ENCODE results near the gene ZNF81.

Gene ZNF81

DNA sequence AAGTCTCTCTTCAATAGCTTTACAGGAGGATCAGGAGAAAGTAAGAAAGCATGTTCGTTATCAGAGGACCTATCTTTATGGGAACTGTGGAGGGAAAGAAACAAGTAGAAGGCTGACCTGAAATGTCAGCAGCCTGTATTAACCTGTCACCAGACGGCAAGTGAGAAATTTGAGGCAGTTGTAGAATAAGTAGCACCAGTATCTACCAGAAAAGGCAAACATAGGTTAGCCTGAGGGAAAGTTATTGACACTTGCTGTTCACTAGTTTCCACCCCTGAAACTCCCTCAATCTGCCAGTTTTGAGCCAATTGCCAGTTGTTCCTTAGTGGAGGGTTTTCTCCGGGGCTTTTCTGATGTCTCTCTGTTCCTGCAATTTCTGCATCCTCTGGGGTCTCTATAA, 36.4 kb downstream of the ZNF81 start:
- no peak for TF ChIP-seq CTCF (IDR thresholded peaks at IDR 0.05; ENCODE audit: extremely low read depth, missing control alignments)
- DNase-seq (ENCODE audit: low spot score): no peak

DNA sequence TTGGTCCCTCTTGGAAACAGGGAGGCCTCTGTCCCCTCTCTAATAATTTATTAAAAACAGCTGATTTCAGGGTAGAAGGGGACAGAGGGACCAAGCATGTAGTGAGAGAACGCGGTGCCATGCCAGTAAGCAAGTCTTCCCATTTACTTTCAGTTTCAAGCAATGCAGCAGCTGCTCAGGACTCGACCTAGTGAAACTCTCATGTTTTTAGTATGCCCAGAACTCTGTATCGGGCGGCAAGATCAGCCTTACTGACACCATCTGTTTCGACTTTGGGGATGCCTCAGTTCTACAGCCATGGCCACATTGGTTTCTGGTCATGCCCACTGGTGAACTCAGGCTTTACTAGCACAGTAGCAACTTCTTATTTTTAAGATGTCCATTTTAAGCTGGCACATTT, 40.6 kb downstream of the ZNF81 start:
- DNase-seq (ENCODE audit: low spot score): no peak
- TF ChIP-seq CTCF (IDR thresholded peaks at IDR 0.05; ENCODE audit: extremely low read depth, missing control alignments): no peak

DNA sequence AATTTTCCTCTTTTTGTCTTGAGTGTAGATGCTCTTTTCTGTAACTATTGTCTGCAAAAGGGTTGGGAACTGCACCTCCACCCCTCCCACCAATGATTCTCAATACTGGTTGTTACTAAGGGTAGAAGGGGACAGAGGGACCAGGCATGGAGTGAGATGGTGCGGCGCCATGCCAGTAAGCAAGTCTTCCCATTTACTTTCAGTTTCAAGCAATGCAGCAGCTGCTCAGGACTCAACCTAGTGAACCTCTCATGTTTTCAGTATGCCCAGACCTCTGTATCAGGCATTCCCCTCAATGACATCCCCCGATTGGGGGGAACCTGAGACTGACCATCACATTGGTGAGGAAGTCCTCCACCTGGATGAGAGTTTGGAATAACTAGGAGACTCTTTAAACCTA, 41.5 kb downstream of the ZNF81 start:
- no peak for TF ChIP-seq CTCF (IDR thresholded peaks at IDR 0.05; ENCODE audit: extremely low read depth, missing control alignments)
- no peak for DNase-seq (ENCODE audit: low spot score)

GRCh38 chrX:47879463-47879862, 42.8 kb downstream of the ZNF81 start:
- no peak for TF ChIP-seq CTCF (IDR thresholded peaks at IDR 0.05; ENCODE audit: extremely low read depth, missing control alignments)
- DNase-seq (ENCODE audit: low spot score): no peak

GRCh38 chrX:47880927-47881326, 44.2 kb downstream of the ZNF81 start:
- no peak for TF ChIP-seq CTCF (IDR thresholded peaks at IDR 0.05; ENCODE audit: extremely low read depth, missing control alignments)
- no peak for DNase-seq (ENCODE audit: low spot score)

DNA sequence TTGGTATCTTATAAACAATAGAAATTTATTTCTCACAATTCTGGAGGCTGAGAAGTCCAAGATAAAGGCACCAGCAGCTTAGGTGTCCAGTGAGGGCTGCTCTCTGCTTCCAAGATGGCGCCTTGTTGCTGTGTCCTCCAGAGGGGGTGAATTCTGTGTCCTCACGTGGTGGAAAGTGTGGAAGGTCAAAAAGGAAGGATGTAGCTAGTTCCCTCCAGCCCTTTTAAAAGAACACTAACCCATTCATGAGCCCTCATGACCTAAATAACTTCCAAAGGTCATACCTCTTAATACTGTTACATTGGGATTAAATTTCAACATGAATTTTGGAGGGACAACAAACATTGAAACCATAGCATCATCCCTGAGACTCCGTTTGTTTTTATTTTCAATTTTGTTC, 48.8 kb downstream of the ZNF81 start:
- no peak for DNase-seq (ENCODE audit: low spot score)
- TF ChIP-seq CTCF (IDR thresholded peaks at IDR 0.05; ENCODE audit: extremely low read depth, missing control alignments): no peak

- no peak for TF ChIP-seq CTCF (IDR thresholded peaks at IDR 0.05; ENCODE audit: extremely low read depth, missing control alignments)
- DNase-seq (ENCODE audit: low spot score): no peak
These were observed 61.3 kb downstream of the ZNF81 start for GRCh38 chrX:47898024-47898423.

All from GM20000 (cell line).